GM23248 (cell line): Measurements from ENCODE around the gene GAS7. TPM values are rescaled to one million over a fixed set of nuclear protein-coding genes. Genes with fewer than 3 reads are reported as not detected.

ENCODE experiments used
- DNase-seq: peaks from one replicate; pipeline ENCODE4 v3.0.0-alpha.2; 2015
- H2AFZ ChIP-seq: fragments of 200-600 bp; sonication (generic); 2 replicates; pipeline ENCODE4 v1.6.1; 2016; ENCODE audit warnings: antibody characterized with exemption
- H3F3A ChIP-seq: fragments of 200-600 bp; sonication (generic); 2 replicates; pipeline ENCODE4 v1.6.1; 2016; ENCODE audit warnings: mild to moderate bottlenecking, antibody characterized with exemption, mixed run types; ENCODE audit not compliant: insufficient read depth
- H3K27ac ChIP-seq: fragments of 200-600 bp; sonication (generic); 2 replicates; pipeline ENCODE4 v1.5.1; 2016; ENCODE audit warnings: mild to moderate bottlenecking
- H3K27me3 ChIP-seq: fragments of 200-600 bp; sonication (generic); replicated peaks from 2 replicates; pipeline ENCODE4 v1.6.1; 2016; ENCODE audit warnings: mild to moderate bottlenecking; ENCODE audit not compliant: insufficient read depth
- H3K36me3 ChIP-seq: fragments of 200-600 bp; sonication (generic); 2 replicates; pipeline ENCODE4 v1.6.1; 2016; ENCODE audit warnings: low read depth, mild to moderate bottlenecking
- H3K4me1 ChIP-seq: fragments of 200-600 bp; sonication (generic); 2 replicates; pipeline ENCODE4 v1.6.1; 2016; ENCODE audit warnings: mild to moderate bottlenecking; ENCODE audit not compliant: insufficient read depth
- H3K4me2 ChIP-seq: fragments of 200-600 bp; sonication (generic); one replicate; pipeline ENCODE4 v1.6.1; 2016; ENCODE audit warnings: mild to moderate bottlenecking; ENCODE audit not compliant: unreplicated experiment
- H3K4me3 ChIP-seq: fragments of 200-600 bp; sonication (generic); 2 replicates; pipeline ENCODE4 v1.5.1; 2016; ENCODE audit warnings: mild to moderate bottlenecking
- H3K79me2 ChIP-seq: fragments of 200-600 bp; sonication (generic); 2 replicates; pipeline ENCODE4 v1.6.1; 2016; ENCODE audit warnings: mild to moderate bottlenecking; ENCODE audit not compliant: insufficient read depth
- H3K9ac ChIP-seq: fragments of 200-600 bp; sonication (generic); 2 replicates; pipeline ENCODE4 v1.6.1; 2016; ENCODE audit warnings: mild to moderate bottlenecking
- H3K9me2 ChIP-seq: fragments of 200-600 bp; sonication (generic); 2 replicates; pipeline ENCODE4 v1.6.1; 2016; ENCODE audit warnings: mixed run types, mild to moderate bottlenecking, moderate library complexity; ENCODE audit not compliant: insufficient read depth
- H3K9me3 ChIP-seq: fragments of 200-600 bp; sonication (generic); one replicate; pipeline ENCODE4 v1.6.1; 2017; ENCODE audit warnings: low read depth
- H4K20me1 ChIP-seq: fragments of 200-600 bp; sonication (generic); 2 replicates; pipeline ENCODE4 v1.6.0; 2016; ENCODE audit not compliant: insufficient read depth
- EZH2 ChIP-seq: fragments of 200-600 bp; sonication (generic); IDR thresholded peaks from 2 replicates; pipeline ENCODE4 v1.6.1; 2018; ENCODE audit warnings: antibody characterized with exemption, mild to moderate bottlenecking; ENCODE audit not compliant: insufficient read depth, poor library complexity, severe bottlenecking
- EZH2phosphoT487 ChIP-seq: fragments of 200-600 bp; sonication (generic); IDR thresholded peaks from 2 replicates; pipeline ENCODE4 v1.6.1; 2018; ENCODE audit warnings: antibody characterized with exemption, moderate library complexity, mild to moderate bottlenecking, low read depth; ENCODE audit not compliant: insufficient read depth
- WGBS, 2 experiments: methylation state at CpG; one replicate each; pipeline ENCODE4 v1.1.6; 2015 to 2017; ENCODE audit warnings: low lambda C conversion rate in 2 of 2, low coverage in 1 of 2; ENCODE audit errors: missing lambda C conversion rate in 2 of 2; 5-methylcytosine and 5-hydroxymethylcytosine counted together
- in situ Hi-C: fragments of 300-500 bp; cut with MboI; formaldehyde crosslinking; loops from 2 replicates; pipeline ENCODE4 v1.15.0; 2020
- polyA plus RNA-seq: library from polyadenylated mRNA; unstranded; fragments of >200 nt; fragmentation: Nextera tagmentation; extraction: Ambion mirVana; gene quantifications from 2 replicates; pipeline ENCODE4 v1.2.1, GENCODE V29; 2016
- total RNA-seq: library from RNA; depleted of rRNA; stranded (reverse); fragments of >200 nt; shearing (Covaris generic); gene quantifications from 2 replicates; pipeline ENCODE4 v1.2.3, GENCODE V29; 2014

GAS7 gene
- total and polyA plus RNA-seq, 2 experiments from 2014 or later = 6.7 to 13.4 TPM

DNA sequence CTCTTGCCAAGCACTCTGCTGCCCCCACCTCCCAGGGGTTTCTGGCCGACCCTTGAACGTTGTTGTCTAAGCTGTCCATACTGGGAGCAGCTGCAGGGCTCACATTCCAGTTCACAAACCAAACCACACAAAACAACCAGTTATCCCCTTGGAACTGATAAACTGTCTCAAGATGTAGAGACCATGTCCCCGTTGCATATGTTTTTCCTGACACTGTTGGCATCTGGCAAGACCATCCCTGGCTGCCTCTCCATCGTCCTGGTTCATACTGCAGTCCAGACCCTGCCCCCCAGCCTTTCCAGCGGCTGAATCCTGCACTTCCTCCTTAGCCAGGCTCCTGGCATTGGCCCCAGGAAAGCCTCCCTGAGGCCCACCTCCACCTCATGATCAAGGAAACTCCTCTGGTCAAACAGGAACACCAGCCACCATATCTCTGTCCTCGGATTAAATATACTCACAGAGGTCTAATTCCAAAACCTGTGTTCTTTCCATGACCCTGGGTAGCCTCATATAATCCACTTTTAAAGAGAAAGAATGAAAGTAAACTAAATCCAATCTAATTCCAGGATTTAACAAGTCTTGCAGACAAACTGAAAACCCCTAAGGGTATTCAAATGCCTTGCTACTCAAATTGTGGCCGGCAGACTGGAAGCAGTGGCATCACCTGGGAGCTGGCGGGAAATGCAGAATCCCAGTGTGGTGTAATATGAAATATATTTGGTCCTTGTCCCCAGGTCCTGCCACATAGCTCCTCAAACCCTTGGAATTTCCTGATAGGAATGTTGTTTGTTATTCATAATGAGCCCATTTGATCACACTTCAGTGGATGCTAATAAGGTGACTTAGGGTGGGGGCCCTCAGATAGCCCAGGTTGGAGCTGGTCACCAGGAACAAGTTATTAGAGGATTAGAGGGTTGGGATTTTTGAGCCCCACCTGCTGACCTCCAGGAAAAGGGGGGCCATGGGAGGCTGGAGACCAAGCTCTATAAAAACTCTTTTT is 14.2 kb downstream of the GAS7 start:
- no peak for DNase-seq
- H2AFZ ChIP-seq = no peak overlapping the region
- WGBS, 2 experiments = 66 to 70% methylated on average over 8 of the region's 8 CpGs
- H4K20me1 ChIP-seq = no peaks in the 10 kb centered on the region
- H3K4me1 ChIP-seq = peaks cover 27% of the 10 kb centered on the region
- no peaks in the 10 kb centered on the region for H3K9me3 ChIP-seq
- H3K27me3 ChIP-seq = no peaks in the 10 kb centered on the region
- H3K27ac ChIP-seq = no peak overlapping the region
- TF ChIP-seq EZH2phosphoT487 = no peak
- TF ChIP-seq EZH2 = no peak
- H3K79me2 ChIP-seq = peaks cover 59% of the 10 kb centered on the region
- no peak overlapping the region for H3K9ac ChIP-seq
- no peak overlapping the region for H3K4me2 ChIP-seq
- in situ Hi-C loops = no loop called here
- H3K36me3 ChIP-seq = no peaks in the 10 kb centered on the region
- no peak overlapping the region for H3K4me3 ChIP-seq
- H3F3A ChIP-seq = peaks cover 15% of the 10 kb centered on the region
- H3K9me2 ChIP-seq = no peaks in the 10 kb centered on the region

GRCh38 chr17:10182785-10183184 is 15.6 kb downstream of the GAS7 start:
- H3K4me1 ChIP-seq = peaks cover 41% of the 10 kb centered on the region
- H3K4me3 ChIP-seq = no peak overlapping the region
- H3K27me3 ChIP-seq = no peaks in the 10 kb centered on the region
- peaks cover 28% of the 10 kb centered on the region for H3F3A ChIP-seq
- H3K36me3 ChIP-seq = no peaks in the 10 kb centered on the region
- in situ Hi-C loops = no loop called here
- H3K4me2 ChIP-seq = no peak overlapping the region
- H2AFZ ChIP-seq = no peak overlapping the region
- WGBS, 2 experiments = 85 to 91% methylated on average over 5 of the region's 5 CpGs
- H3K27ac ChIP-seq = no peak overlapping the region
- no peak for DNase-seq
- no peak overlapping the region for H3K9ac ChIP-seq
- no peaks in the 10 kb centered on the region for H4K20me1 ChIP-seq
- no peak for TF ChIP-seq EZH2phosphoT487
- H3K9me3 ChIP-seq = no peaks in the 10 kb centered on the region
- peaks cover 48% of the 10 kb centered on the region for H3K79me2 ChIP-seq
- no peaks in the 10 kb centered on the region for H3K9me2 ChIP-seq

GRCh38 chr17:10178506-10178991 is 19.9 kb downstream of the GAS7 start:
- Histone ChIP-seq H3K4me2 (peak overlapping the region; percentile 78), H3K27me3 (no peaks in the 10 kb centered on the region), H3K79me2 (peaks cover 47% of the 10 kb centered on the region), H3K27ac (peak overlapping the region; percentile 98), H3K9me2 (no peaks in the 10 kb centered on the region), H3K4me1 (peaks cover 39% of the 10 kb centered on the region), H2AFZ (peak overlapping the region; percentile 57), H3K4me3 (peak overlapping the region; percentile 51), H3K9ac (peak overlapping the region; percentile 87), H3F3A (peaks cover 41% of the 10 kb centered on the region), H3K9me3 (no peaks in the 10 kb centered on the region), H3K36me3 (no peaks in the 10 kb centered on the region), H4K20me1 (no peaks in the 10 kb centered on the region)
- 72 to 74% methylated on average over 8 of the region's 8 CpGs for WGBS, 2 experiments
- in situ Hi-C loops = no loop called here
- TF ChIP-seq EZH2 (no peak), EZH2phosphoT487 (no peak)
- peak; percentile 87 for DNase-seq

DNA sequence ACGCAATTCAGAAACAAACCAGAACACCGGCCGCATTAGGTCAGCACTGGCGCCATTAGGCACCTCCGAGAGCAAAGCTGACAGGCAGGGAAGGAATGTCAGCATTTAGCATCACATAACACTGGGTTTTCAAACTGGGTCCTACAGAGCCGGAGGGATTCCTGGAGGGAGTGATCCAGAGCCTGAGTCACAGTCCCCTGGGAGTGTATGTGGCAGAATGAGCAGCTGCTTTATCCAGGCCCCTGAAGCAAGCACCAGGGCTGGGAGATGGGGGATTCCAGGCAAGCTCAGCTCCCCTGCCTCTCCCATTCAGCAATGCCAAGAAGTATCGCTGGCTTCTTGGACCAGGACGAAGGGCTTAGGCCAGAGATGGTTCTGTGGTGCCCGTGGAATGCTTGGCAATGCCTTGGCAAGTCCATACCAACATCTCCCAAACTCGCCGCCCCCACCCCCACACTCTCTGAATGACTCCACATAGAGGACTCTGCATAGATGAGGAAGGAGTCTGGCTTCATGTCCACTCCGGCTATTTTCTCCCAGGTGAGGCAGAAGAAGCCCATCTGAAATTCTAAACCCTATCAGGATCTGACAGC is 20.4 kb downstream of the GAS7 start:
- H3K9me2 ChIP-seq = no peaks in the 10 kb centered on the region

More for the DNA sequence above, 20.4 kb downstream of the GAS7 start:
- Histone ChIP-seq H3K4me3 (peak overlapping the region; percentile 51), H3K79me2 (peaks cover 45% of the 10 kb centered on the region), H3K36me3 (no peaks in the 10 kb centered on the region), H2AFZ (peak overlapping the region; percentile 57), H3K4me2 (peak overlapping the region; percentile 78), H3K27me3 (no peaks in the 10 kb centered on the region), H3K4me1 (peaks cover 39% of the 10 kb centered on the region), H3K9me3 (no peaks in the 10 kb centered on the region), H3K27ac (peak overlapping the region; percentile 98), H3K9ac (peak overlapping the region; percentile 87), H3F3A (peaks cover 41% of the 10 kb centered on the region), H4K20me1 (no peaks in the 10 kb centered on the region)
- TF ChIP-seq EZH2phosphoT487 (no peak), EZH2 (no peak)
- in situ Hi-C loops = no loop called here
- WGBS, 2 experiments = 2 to 5% methylated on average over 12 of the region's 12 CpGs
- DNase-seq = peak; percentile 96
